GM12891 (cell line): ENCODE results near the gene STARD13.

Experiments used
- DNase-seq: peaks from one replicate; pipeline ENCODE4 v3.0.0; 2011; ENCODE audit warnings: low spot score; ENCODE audit not compliant: insufficient read length
- FAIRE-seq: peaks from 2 replicates; lab custom pipeline; 2011; peaks lifted over from hg19 to GRCh38; lab: Jason Lieb, UNC
- PAX5 ChIP-seq: IDR thresholded peaks from 2 replicates; pipeline ENCODE4 v1.6.1; 2011; ENCODE audit warnings: low read length, moderate library complexity, mild to moderate bottlenecking; ENCODE audit not compliant: insufficient read depth, severe bottlenecking
- POLR2A ChIP-seq: IDR thresholded peaks from 2 replicates; pipeline ENCODE4 v1.6.1; 2011; ENCODE audit warnings: low read depth, low read length, control low read depth
- POLR2AphosphoS5 ChIP-seq: IDR thresholded peaks from 2 replicates; pipeline ENCODE4 v1.6.1; 2011; ENCODE audit warnings: low read depth, low read length, control low read depth
- POU2F2 ChIP-seq: IDR thresholded peaks from 2 replicates; pipeline ENCODE4 v1.6.1; 2011; ENCODE audit warnings: low read depth, mild to moderate bottlenecking, control low read depth, low read length, moderate library complexity
- SPI1 ChIP-seq: IDR thresholded peaks from 2 replicates; pipeline ENCODE4 v1.6.1; 2011; ENCODE audit warnings: low read depth, low read length, control low read depth
- TAF1 ChIP-seq: IDR thresholded peaks from 2 replicates; pipeline ENCODE4 v1.6.1; 2011; ENCODE audit warnings: low read depth, low read length, control low read depth

STARD13 gene

DNA sequence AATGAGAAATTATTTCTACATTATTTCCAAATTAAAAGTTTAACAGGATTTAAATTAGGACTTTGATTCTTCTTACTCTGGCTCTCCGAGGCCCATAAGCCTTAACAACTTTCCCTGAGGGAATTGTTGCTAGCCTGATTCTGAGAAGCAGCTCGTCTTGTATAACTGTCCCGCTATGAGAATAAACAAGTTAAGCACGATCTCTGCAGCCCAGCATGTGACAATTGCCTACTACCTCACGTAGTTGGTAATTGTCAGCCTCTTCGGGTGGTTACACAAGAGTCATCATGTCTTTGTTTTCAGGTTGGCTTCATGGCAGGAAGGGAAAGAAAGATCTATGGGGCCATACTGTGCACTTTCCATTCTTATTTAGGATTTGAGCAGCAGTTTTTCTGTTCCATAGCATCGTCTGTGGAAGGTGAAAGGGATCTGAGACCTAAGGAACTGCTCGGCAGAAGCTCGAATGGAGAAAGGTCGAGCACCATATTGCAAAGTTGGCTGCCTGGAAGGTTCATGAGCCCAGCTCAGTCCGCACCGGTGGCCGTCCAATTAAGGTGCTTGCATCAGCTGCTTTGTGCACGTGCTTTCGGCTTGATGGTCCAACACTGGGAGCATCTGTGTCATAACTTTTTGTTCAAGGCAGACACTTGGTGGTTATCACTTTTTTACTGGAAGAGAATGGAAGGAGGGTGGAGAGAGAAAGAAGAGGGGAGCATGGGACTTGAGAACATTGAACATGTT is 1.8 kb upstream of the STARD13 start:
- DNase-seq, result no peak
- no peak for TF ChIP-seq PAX5
- no peak for TF ChIP-seq TAF1
- no peak for TF ChIP-seq SPI1
- TF ChIP-seq POU2F2, result no peak
- no peak for TF ChIP-seq POLR2A
- no peak for TF ChIP-seq POLR2AphosphoS5
- FAIRE-seq, result no peak

DNA sequence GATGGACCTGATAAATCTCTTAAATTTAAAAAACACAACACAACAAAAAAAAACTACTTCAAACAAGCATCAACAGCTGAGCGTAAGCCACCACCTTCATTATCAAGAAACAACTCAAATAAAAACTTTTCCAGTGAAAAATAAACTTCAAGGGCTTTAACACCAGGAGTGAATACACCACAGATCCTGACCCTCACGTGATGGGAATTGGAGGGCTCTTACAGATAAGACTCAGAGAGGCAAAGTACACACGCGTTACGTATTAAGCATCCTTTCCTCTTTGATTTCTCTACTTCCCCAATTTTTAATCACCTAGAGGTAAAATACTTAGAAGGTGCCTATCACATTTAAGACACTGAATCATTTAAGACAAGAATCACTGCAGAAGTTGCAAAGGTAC is 573 bp upstream of the STARD13 start:
- TF ChIP-seq POLR2AphosphoS5, result no peak
- no peak for TF ChIP-seq POU2F2
- no peak for TF ChIP-seq POLR2A
- no peak for TF ChIP-seq PAX5
- no peak for TF ChIP-seq TAF1
- no peak for TF ChIP-seq SPI1
- FAIRE-seq (no peak), DNase-seq (no peak)

DNA sequence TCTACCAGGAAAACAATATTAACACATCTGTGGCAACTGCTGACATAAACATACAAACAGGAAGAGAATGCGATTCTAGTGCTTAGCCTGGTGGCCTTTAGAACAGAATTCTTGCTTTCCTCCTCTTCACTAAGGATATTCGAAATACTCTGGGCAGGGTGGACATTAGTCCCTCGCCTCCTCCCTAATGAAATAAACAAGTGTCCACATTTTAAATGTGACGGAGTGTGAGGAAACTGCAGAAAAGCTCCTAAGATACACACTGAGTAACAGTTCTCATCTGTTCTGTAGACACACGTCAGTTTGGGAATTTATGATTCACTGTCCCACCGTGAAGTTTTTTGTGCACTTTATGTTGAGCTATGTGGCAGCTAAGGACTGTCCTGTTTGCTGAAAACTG is 639 bp downstream of the STARD13 start:
- FAIRE-seq (peak; percentile 68), DNase-seq (no peak)
- TF ChIP-seq SPI1 (no peak), POLR2AphosphoS5 (no peak), POU2F2 (no peak), TAF1 (no peak), POLR2A (no peak), PAX5 (no peak)

DNA sequence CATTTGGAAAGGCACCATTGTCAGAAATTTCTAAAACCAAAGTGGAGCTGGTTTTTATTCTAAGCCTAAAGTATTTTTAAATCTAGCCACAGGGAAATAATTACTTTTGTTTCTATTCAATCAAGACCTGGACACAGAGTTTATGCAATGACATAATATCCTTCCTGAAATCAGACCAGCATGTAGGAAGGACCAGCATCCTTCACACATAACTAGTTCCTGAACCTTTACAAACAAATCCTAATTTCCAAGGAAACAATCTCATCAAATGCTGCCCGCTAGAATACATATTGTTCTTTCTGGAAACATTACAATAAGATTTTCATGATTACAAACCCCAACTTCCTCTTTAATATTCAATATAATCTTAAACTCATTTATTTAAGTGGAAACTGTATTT is 1.5 kb downstream of the STARD13 start:
- no peak for TF ChIP-seq TAF1
- TF ChIP-seq SPI1, result no peak
- TF ChIP-seq POLR2AphosphoS5, result no peak
- no peak for TF ChIP-seq PAX5
- no peak for TF ChIP-seq POLR2A
- no peak for TF ChIP-seq POU2F2
- FAIRE-seq, result no peak
- DNase-seq, result no peak

DNA sequence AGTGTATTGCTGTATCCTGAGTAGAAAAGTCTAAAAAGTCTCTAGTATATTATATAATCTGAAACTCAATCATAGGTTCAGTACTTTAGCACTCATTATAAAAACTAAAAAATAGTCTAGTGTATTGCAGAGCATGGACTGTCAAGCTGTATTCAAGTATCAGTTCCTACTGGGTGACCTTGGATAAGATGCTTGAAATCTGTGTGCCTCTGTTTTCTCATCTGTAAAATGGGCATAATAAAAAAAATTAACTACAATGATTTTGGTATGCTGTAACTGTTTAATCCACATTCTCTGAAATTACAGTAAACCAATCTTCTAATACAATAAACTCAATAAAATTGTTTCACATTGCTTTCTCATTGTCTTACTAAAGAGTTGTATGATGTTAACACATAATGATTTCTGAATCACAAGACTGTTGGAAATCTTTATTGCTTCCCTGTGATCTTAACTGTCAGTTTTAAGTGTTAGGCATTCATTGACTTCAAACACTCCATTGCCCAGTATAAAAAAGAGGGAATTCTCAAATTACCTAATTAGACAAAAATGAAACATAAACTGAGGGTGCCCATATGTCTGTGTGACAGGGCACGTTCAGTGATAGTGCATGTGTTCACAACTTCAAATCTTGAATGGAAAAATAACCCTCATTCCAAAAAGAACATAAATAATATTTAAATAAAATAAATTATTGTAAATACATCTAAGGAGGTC is 2.2 kb downstream of the STARD13 start:
- TF ChIP-seq POLR2AphosphoS5, result no peak
- no peak for TF ChIP-seq PAX5
- no peak for TF ChIP-seq POU2F2
- no peak for TF ChIP-seq POLR2A
- TF ChIP-seq SPI1, result no peak
- TF ChIP-seq TAF1, result no peak

DNA sequence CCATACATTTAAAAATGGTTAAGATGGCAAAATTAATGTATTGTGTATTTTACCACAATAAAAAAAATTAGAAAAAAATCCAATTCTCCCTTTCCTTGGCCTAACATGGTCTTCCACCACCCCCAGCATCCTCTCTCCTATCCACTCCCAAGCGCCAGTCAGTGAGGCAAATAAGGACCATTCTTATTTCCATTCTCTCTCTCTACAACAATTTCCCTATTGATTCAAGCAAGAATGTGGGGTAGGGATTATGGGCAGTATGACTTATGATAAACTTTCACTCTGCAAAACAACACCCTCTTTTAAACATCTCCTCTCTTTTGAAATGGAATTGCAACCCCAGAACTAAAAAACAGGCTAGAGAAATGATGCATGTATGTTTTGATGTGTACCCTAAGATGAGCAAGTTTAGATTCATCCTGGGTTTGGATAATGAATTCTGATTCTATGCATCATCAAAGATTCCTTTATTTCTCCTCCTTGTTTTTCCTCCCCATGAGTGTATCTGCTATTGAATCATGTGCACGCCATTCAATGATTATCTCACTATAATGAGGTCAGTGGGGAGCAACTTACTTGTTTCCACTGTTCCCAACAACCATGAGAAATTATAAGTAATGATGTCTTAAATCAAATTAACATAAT is 3.5 kb downstream of the STARD13 start:
- TF ChIP-seq PAX5, result no peak
- no peak for TF ChIP-seq SPI1
- TF ChIP-seq POLR2AphosphoS5, result no peak
- TF ChIP-seq POU2F2, result no peak
- no peak for TF ChIP-seq POLR2A
- TF ChIP-seq TAF1, result no peak
- FAIRE-seq (no peak), DNase-seq (no peak)

More for the DNA sequence above, 2.2 kb downstream of the STARD13 start:
- FAIRE-seq (peak; percentile 69), DNase-seq (no peak)

DNA sequence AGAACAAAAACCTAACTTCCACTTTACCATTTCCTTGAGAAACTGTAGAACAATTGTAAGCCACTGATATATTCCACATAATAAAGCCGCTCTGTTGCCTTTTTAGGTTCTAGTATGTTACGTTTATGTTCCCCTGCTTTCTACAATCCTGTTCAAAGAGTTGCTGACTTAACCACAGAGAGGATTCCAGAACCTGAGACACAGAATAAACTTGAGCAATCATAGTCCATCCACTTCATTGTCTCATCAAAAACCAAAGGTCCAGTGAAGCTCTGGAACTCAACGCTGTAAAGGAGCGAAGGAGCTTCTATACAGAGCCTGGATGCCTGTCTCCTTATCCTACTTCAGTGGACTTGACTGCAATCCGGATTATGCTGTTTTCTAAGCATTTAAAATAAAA is 4.6 kb downstream of the STARD13 start:
- FAIRE-seq (no peak), DNase-seq (no peak)
- TF ChIP-seq PAX5 (no peak), POLR2A (no peak), SPI1 (no peak), TAF1 (no peak), POLR2AphosphoS5 (no peak), POU2F2 (no peak)

DNA sequence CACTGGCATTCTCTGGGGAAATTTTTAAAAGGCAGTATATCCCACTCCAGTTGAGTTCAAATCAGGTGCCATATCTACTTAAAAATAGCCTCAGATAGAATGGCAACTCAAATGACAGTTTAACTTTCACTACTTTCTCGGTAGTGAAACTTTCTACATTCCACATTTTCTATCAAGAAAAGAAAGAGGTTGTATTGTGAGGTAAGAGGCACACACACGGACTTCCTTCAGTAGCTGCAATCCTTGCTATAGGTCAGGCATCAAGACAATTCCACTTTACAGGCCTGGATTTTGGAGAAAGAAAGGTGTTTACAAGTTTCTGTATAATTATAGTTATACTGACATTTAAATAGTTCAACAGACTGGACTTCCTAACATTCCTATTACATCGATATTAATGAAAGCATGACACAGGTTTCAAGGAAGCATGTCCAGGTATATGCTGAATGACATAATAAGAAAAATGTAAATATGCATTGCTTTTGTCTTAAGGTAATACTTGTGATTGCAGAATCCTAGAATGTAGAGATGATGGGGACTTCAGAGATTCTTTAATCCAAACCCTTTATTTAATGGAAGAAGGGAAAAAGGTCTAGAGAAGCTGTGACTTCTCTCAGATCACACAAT is 5.2 kb downstream of the STARD13 start:
- TF ChIP-seq POLR2A (no peak), POU2F2 (no peak), POLR2AphosphoS5 (no peak), PAX5 (no peak), TAF1 (no peak), SPI1 (no peak)
- FAIRE-seq, result no peak

More for the DNA sequence above, 5.2 kb downstream of the STARD13 start:
- DNase-seq, result no peak
